Left kidney (tissue), 2 donors: ENCODE results near the gene TOR3A. TPM values are rescaled to one million over a fixed set of nuclear protein-coding genes. Genes with fewer than 3 reads are reported as not detected.
A peak's percentile ranks its signal among the peaks of the same experiment; 100 is the strongest.
"Not testable (repeated sequence)": the region's sequence is repeated elsewhere in the genome, so short reads cannot be mapped to it uniquely, and the experiment has no call there.

Experiments used
- DNase-seq: peaks from one replicate; pipeline ENCODE4 v3.0.0-alpha.2; 2013
- polyA plus RNA-seq: library from polyadenylated mRNA; unstranded; fragments of 120-200 nt; gene quantifications from one replicate; pipeline ENCODE4 v1.2.1, GENCODE V29; 2013; ENCODE audit not compliant: insufficient read length

TOR3A gene
- polyA plus RNA-seq, 1 donor: 25.3 TPM

- DNase-seq: no peak
Observed at GRCh38 chr1:179105393-179105792, 23.5 kb downstream of the TOR3A start.

GRCh38 chr1:179107706-179108629 is 26.1 kb downstream of the TOR3A start:
- DNase-seq: no peak

GRCh38 chr1:179108644-179109043 is 26.8 kb downstream of the TOR3A start:
- DNase-seq: no peak

GRCh38 chr1:179115181-179115580 is 33.3 kb downstream of the TOR3A start:
- no peak for DNase-seq

- no peak for DNase-seq
Observed at GRCh38 chr1:179119513-179119912, 37.6 kb downstream of the TOR3A start.

- no peak for DNase-seq
Observed at GRCh38 chr1:179120736-179121135, 38.9 kb downstream of the TOR3A start.

GRCh38 chr1:179121159-179121938 is 39.5 kb downstream of the TOR3A start:
- DNase-seq: peak; percentile 48

- no peak for DNase-seq
Observed at GRCh38 chr1:179124873-179125272, 43.0 kb downstream of the TOR3A start.

- DNase-seq: no peak
Observed at GRCh38 chr1:179126338-179127060, 44.6 kb downstream of the TOR3A start.

- no peak for DNase-seq
Observed at GRCh38 chr1:179127163-179127895, 45.5 kb downstream of the TOR3A start.

GRCh38 chr1:179128520-179128919 is 46.6 kb downstream of the TOR3A start:
- DNase-seq: no peak

GRCh38 chr1:179129702-179130473 is 48.0 kb downstream of the TOR3A start:
- no peak for DNase-seq

GRCh38 chr1:179135168-179135567 is 53.3 kb downstream of the TOR3A start:
- DNase-seq: not testable (repeated sequence)

GRCh38 chr1:179135707-179136106 is 53.8 kb downstream of the TOR3A start:
- DNase-seq: not testable (repeated sequence)

GRCh38 chr1:179137617-179138255 is 55.9 kb downstream of the TOR3A start:
- no peak for DNase-seq

- not testable (repeated sequence) for DNase-seq
Observed at GRCh38 chr1:179138755-179139154, 56.9 kb downstream of the TOR3A start.

GRCh38 chr1:179141592-179142251 is 59.9 kb downstream of the TOR3A start:
- no peak for DNase-seq

GRCh38 chr1:179142889-179143299 is 61.0 kb downstream of the TOR3A start:
- no peak for DNase-seq

- DNase-seq: no peak
Observed at GRCh38 chr1:179143322-179143721, 61.5 kb downstream of the TOR3A start.

- no peak for DNase-seq
Observed at GRCh38 chr1:179144626-179145025, 62.8 kb downstream of the TOR3A start.
